ENCODE measurements around the gene MGLL. TPM values are rescaled to one million over a fixed set of nuclear protein-coding genes. Genes with fewer than 3 reads are reported as not detected.

Gene MGLL
- total RNA-seq, 3 donors from 2014 or later, result 2.2 to 8.0 (median 2.6) TPM

DNA sequence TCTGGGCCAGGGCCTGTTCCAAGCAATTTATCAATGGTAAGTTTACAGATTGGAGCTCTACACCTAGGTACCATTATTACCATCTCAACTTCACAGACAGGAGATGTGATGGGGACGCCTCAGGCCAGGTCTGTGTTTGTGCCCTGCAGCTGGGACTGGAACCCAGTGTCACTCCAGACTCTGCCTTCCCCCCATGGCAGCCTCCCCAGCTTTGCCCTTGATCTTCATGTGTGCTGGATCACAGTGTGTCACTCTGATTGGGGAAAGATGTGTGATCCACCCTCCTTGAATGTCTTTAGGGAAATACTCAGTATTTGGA is 59.6 kb downstream of the MGLL start:
- Mint-ChIP-seq H3K4me1 (ENCODE audit: low read depth) (peaks cover 2% of the 10 kb centered on the region), H3K9me3 (peaks cover 1% of the 10 kb centered on the region), H3K4me3 (no peak overlapping the region), H3K27me3 (ENCODE audit: low read depth) (peaks cover 7% of the 10 kb centered on the region), H3K36me3 (ENCODE audit: insufficient read depth) (no peaks in the 10 kb centered on the region)
- ATAC-seq (no peak), DNase-seq (no peak)

DNA sequence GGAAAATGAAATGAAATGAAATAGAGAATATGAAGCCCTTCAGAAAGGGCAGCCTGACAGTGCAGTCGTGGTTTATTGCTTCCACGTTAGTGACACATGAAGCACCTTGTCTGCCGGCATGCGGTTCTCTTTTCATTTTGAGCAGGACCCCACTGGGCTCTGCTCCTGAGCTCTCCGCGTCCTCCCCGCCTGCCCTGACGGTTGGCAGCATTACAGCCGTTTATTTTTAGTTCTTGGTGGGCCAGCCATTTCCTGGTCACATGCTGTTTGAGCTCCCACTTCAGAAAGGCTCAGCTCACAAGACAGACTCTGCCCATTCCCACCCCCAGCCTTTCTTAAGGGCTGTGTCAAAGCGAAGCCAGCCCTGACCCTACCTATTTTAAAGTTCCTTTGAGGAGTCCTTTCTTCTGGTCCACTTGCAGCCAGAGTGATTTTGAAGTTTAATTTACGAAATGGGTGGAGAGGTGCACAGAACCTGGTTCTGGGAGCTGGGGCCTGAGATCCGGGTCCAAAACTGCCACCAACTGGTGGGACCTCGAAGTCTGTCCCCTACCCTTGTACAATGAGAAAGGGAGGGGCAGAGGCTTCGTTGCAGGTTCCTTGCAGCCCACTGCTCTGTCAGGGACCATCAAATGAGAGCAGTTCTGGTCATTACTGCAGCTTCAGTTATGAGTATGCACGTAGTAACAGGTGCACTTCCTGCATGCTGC is 60.1 kb downstream of the MGLL start:
- ATAC-seq (no peak), DNase-seq (no peak)
- H3K9me3 Mint-ChIP-seq, result no peaks in the 10 kb centered on the region
- peaks cover 2% of the 10 kb centered on the region for H3K4me1 Mint-ChIP-seq (ENCODE audit: low read depth)
- no peak overlapping the region for H3K4me3 Mint-ChIP-seq
- H3K27me3 Mint-ChIP-seq (ENCODE audit: low read depth), result peaks cover 7% of the 10 kb centered on the region
- H3K36me3 Mint-ChIP-seq (ENCODE audit: insufficient read depth), result no peaks in the 10 kb centered on the region

DNA sequence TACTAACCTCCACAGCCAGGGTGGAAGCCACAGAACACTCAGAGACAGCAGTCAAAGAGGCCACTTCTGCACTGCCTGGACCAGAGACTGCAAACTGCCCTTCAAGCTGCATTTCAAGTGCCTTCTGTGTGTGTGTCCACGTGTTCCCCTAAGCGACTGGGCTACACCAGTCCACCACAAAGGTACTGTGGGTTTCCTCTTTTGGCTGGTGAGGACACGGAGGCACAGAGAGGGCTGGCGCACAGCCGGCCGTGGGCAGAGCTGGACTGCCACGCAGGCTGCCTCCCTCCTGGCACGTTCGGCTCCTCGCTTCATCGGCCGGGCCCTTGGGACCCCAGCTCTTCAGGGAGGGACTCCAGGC is 60.9 kb downstream of the MGLL start:
- no peaks in the 10 kb centered on the region for H3K36me3 Mint-ChIP-seq (ENCODE audit: insufficient read depth)
- peaks cover 3% of the 10 kb centered on the region for H3K27me3 Mint-ChIP-seq (ENCODE audit: low read depth)
- H3K9me3 Mint-ChIP-seq, result no peaks in the 10 kb centered on the region
- H3K4me3 Mint-ChIP-seq, result no peak overlapping the region
- no peak for DNase-seq
- H3K4me1 Mint-ChIP-seq (ENCODE audit: low read depth), result peaks cover 2% of the 10 kb centered on the region
- ATAC-seq, result no peak

DNA sequence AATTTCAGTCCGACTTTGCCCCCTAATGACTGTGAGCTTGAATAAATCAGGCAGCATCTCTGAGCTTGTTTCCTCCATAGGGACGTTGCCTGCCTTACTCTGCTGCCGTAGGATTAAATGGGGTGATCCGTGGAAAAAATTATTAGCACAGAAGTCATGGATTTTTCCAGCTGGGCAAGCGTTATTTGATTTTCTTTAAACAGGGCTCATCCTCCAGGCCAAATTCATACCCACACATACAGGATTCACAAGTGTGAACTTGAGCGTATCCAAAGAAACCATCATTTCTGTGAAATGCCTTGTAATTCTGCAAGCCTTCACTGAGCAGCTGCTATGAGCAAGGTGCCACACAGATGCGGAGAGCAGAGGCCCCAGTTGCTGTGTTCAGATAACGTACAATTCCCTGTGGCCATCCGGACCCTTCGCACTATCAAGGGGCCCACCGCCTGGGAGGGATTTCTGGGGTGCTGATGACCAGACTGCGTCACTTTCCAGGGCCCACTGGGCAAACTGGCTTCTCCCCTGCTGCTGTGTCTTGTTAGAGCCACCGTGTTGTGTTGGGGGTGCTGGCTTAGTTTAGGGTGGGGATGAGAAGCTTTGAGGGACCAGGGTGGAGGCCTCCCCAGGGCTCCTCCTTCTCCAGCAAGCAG is 61.4 kb downstream of the MGLL start:
- no peak for DNase-seq
- H3K9me3 Mint-ChIP-seq, result no peaks in the 10 kb centered on the region
- no peak for ATAC-seq
- peaks cover 2% of the 10 kb centered on the region for H3K27me3 Mint-ChIP-seq (ENCODE audit: low read depth)
- H3K4me3 Mint-ChIP-seq, result no peak overlapping the region
- H3K36me3 Mint-ChIP-seq (ENCODE audit: insufficient read depth), result no peaks in the 10 kb centered on the region
- peaks cover 2% of the 10 kb centered on the region for H3K4me1 Mint-ChIP-seq (ENCODE audit: low read depth)

DNA sequence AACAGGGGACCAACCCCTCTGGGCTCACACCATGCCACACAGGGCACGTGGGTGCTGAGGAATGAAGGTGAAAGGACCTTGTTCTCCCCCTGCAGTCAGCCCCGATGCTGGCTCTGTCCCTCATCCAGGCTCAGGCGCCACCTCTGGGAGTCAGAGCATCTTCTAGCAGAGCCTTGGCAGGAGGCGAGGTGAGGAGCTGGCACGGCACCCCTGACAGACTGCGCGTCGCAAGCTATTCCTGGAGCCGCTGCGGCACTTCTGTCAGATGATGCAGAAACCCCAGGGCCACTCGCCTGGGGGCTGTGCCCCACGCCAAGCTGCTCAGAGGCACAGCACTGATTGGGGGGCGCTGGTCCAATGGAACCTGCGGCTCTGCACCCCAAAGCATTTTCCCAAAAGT is 62.0 kb downstream of the MGLL start:
- DNase-seq, result no peak
- H3K4me3 Mint-ChIP-seq, result no peak overlapping the region
- peaks cover 6% of the 10 kb centered on the region for H3K4me1 Mint-ChIP-seq (ENCODE audit: low read depth)
- H3K27me3 Mint-ChIP-seq (ENCODE audit: low read depth), result peaks cover 2% of the 10 kb centered on the region
- ATAC-seq, result no peak
- no peaks in the 10 kb centered on the region for H3K9me3 Mint-ChIP-seq
- H3K36me3 Mint-ChIP-seq (ENCODE audit: insufficient read depth), result no peaks in the 10 kb centered on the region

DNA sequence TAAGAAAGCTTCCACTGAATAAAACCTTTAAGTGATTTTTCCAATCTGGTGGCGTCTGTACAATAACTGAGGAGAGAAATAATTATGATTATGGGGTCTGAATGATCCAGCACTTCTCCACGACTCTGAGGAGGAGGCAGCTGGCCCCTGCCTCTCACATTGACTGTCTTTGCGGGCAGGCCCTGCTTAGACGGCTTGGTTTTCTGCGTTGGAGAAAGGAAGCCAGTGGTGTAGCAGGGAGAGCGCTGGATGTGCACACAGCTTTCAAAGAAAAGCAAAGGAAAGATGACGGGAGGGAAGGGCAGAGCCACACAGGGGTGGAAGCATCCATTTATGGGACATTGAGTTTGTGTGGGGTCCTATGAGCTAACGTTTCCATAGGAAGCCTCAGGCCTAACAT is 62.5 kb downstream of the MGLL start:
- no peak for ATAC-seq

DNA sequence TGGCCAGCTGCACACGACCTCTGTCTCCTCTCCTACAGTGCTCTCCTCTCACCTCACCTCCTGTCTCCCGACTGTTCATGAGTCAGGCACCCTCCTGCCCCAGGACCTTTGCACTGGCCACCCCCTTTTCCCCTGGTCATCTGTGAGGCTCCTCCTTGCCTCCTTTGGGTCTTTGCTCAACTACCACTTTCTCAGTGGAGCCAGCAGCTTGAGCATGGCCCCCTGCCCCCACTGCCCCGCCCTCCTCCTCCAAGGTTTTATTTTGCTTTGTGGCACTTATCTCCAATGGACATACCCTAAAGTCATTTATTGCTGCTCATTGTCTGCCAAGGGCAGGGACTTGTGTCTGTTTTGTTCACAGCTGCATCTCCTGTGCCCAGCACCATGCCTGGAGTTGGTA is 64.3 kb downstream of the MGLL start:
- no peak for ATAC-seq
- Mint-ChIP-seq H3K4me1 (ENCODE audit: low read depth) (peaks cover 19% of the 10 kb centered on the region), H3K27me3 (ENCODE audit: low read depth) (no peaks in the 10 kb centered on the region), H3K9me3 (no peaks in the 10 kb centered on the region), H3K36me3 (ENCODE audit: insufficient read depth) (no peaks in the 10 kb centered on the region), H3K4me3 (no peak overlapping the region)
- DNase-seq, result no peak

More for the DNA sequence above, 62.5 kb downstream of the MGLL start:
- Mint-ChIP-seq H3K4me3 (no peak overlapping the region), H3K9me3 (no peaks in the 10 kb centered on the region), H3K4me1 (ENCODE audit: low read depth) (peaks cover 12% of the 10 kb centered on the region), H3K27me3 (ENCODE audit: low read depth) (peaks cover 2% of the 10 kb centered on the region), H3K36me3 (ENCODE audit: insufficient read depth) (no peaks in the 10 kb centered on the region)
- no peak for DNase-seq

DNA sequence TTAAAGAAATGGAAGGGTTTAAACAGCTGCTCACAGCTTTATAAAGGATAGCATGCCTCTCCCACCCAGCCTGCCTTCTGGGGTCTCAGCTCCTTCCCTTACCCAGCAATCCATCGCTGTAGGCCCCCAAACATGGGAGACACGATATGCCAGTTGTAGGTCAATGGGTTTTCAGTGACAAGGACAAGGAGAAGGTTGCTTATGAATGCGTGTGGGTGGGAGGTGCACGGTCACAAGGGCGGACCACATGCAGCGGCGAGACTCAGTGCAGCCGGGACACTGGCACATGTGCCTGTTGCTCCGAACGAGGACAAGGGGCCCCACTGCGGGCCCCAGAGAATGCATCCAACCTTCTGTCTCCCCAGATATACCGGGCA is 67.0 kb downstream of the MGLL start:
- ATAC-seq, result no peak

DNA sequence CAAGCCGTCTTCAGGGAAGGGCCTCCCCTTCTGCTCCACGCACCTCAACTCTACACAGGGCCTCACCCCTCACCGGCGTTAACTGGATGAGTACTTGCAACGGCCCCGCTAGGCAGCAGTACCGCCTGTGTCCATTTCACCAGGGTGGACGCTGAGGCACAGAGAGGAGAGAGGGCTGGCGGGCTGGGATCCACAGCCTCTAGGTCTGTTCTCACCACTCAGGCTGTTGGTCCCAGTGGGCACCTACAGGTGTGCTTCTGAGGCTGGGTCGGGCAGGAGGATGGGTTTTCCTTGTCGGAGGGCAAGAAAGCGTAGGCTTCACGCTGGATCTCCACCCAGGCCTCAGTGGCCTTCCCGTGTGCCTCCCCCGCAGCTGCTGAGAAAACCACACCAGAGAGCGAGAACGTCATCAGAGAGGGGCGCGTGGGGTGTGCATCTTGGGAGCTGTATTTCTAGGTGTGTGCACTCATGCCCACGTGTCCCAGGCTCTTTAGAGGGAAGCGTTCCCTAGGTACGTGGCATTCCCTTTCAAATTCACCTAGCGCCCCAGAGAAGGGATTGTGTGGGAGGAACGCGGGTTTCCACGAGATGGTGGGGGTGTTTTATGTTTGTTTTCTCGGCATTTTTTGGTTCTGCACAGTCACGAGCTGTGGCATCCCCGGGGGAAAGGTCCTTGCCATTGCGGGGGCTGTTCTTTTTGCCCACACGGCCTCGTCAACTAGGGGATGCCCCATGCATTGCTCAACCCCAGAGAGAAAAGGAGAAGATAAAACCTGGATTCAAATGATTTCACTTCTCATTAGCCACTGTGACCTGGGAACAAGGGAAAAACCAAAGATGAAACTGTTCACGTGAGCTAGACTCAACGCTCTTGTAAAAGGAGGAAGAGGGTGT is 67.7 kb downstream of the MGLL start:
- H3K4me1 Mint-ChIP-seq (ENCODE audit: low read depth), result peaks cover 24% of the 10 kb centered on the region
- H3K27me3 Mint-ChIP-seq (ENCODE audit: low read depth), result peaks cover 14% of the 10 kb centered on the region
- H3K36me3 Mint-ChIP-seq (ENCODE audit: insufficient read depth), result no peaks in the 10 kb centered on the region
- no peak overlapping the region for H3K4me3 Mint-ChIP-seq
- DNase-seq, result peak; percentile 15
- ATAC-seq, result peak; percentile 51 to 65
- H3K9me3 Mint-ChIP-seq, result no peaks in the 10 kb centered on the region

More for the DNA sequence above, 67.0 kb downstream of the MGLL start:
- no peak for DNase-seq
- Mint-ChIP-seq H3K9me3 (no peaks in the 10 kb centered on the region), H3K4me3 (no peak overlapping the region), H3K36me3 (ENCODE audit: insufficient read depth) (no peaks in the 10 kb centered on the region), H3K27me3 (ENCODE audit: low read depth) (peaks cover 8% of the 10 kb centered on the region), H3K4me1 (ENCODE audit: low read depth) (peaks cover 21% of the 10 kb centered on the region)

DNA sequence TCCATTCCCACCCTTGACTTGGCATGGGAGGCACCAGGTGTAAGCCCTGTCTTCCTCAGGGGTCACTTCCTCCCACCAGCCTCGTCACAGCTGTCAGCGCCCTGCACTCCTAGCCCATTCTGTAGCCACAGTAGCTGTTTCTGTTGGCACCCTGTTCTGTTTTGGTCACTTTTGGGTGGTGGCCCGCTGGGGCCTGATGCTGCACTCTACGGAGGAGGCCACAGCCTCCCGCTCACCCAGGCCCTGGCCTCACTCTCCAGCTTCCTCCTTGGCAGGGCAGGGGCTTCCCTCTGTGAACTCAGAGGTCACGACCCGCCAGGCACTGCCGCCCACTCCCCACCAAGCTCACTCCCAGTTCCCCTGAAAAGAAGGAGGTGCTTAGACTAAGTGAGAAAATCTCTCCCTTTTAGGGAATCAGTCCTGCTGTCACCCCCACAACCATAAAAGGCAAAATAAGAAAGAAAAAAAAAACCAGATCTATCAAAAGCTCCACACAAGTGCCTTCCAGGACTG is 68.4 kb downstream of the MGLL start:
- peaks cover 24% of the 10 kb centered on the region for H3K4me1 Mint-ChIP-seq (ENCODE audit: low read depth)
- H3K36me3 Mint-ChIP-seq (ENCODE audit: insufficient read depth), result no peaks in the 10 kb centered on the region
- DNase-seq, result no peak
- H3K27me3 Mint-ChIP-seq (ENCODE audit: low read depth), result peaks cover 17% of the 10 kb centered on the region
- H3K4me3 Mint-ChIP-seq, result no peak overlapping the region
- H3K9me3 Mint-ChIP-seq, result no peaks in the 10 kb centered on the region
- ATAC-seq, result no peak

DNA sequence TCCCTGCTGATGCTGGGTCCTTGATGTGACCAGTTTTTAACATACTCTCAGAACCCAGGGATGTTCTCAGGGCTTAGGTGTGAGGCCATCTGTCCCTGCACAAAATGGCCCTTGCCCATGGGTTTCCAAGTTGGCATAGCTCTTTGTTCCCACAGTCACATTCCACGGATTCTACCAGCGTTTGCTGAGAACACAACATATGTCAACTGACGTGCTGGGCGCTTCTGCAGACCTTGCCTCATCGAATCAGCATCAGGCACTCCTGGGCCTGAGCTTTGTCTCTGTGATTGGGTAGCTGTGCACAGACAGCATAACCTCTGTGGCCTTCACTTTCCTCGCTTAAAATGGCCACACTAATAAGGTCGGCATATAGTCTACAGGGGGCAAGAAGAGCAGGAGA is 69.0 kb downstream of the MGLL start:
- Mint-ChIP-seq H3K4me1 (ENCODE audit: low read depth) (peaks cover 24% of the 10 kb centered on the region), H3K27me3 (ENCODE audit: low read depth) (peaks cover 17% of the 10 kb centered on the region), H3K4me3 (no peak overlapping the region), H3K36me3 (ENCODE audit: insufficient read depth) (no peaks in the 10 kb centered on the region), H3K9me3 (no peaks in the 10 kb centered on the region)
- no peak for ATAC-seq
- no peak for DNase-seq

DNA sequence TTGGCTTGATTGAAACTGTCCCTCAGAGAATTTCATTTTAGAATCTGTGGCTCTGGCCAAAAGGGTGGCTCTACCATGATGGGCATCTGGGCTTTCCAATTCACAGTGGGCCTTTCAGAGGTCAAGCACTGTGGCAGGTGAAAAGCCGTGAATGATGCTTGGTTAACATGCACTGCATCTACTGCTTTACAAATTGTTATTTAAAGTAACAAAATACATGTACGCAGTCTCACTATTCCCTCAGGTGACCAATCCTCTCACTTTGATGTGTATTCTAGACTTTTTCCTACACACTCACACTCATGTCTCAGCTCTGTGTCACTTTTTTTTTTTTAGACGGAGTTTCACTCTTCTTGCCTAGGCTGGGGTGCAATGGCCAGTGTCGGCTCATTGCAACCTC is 70.5 kb downstream of the MGLL start:
- Mint-ChIP-seq H3K27me3 (ENCODE audit: low read depth) (peaks cover 17% of the 10 kb centered on the region), H3K36me3 (ENCODE audit: insufficient read depth) (no peaks in the 10 kb centered on the region), H3K4me1 (ENCODE audit: low read depth) (peaks cover 24% of the 10 kb centered on the region), H3K9me3 (no peaks in the 10 kb centered on the region), H3K4me3 (no peak overlapping the region)
- DNase-seq (no peak), ATAC-seq (no peak)

DNA sequence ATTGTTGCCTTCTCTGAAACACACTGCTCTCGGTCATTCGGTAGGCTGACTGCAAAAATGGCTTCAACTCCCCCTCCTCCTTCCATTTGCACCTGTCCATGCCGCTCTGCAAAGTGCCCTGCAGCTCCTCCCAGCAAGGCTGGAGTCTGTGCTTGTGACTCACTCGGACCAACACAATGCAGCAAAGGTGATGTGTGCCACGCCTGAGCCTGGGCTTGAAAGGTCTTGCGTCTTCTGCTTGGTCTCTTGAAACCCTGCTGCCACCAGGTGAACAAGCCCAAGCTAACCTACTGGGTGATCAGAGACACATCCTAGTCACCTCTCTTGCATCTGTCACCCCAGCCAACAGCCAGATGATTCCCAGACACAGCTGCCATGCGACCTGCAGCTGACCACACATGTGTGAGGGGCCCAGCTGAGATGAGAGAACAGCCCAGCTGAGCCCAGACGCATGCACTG is 71.1 kb downstream of the MGLL start:
- Mint-ChIP-seq H3K27me3 (ENCODE audit: low read depth) (peaks cover 17% of the 10 kb centered on the region), H3K4me3 (no peak overlapping the region), H3K4me1 (ENCODE audit: low read depth) (peaks cover 24% of the 10 kb centered on the region), H3K36me3 (ENCODE audit: insufficient read depth) (no peaks in the 10 kb centered on the region), H3K9me3 (no peaks in the 10 kb centered on the region)
- no peak for ATAC-seq
- no peak for DNase-seq

DNA sequence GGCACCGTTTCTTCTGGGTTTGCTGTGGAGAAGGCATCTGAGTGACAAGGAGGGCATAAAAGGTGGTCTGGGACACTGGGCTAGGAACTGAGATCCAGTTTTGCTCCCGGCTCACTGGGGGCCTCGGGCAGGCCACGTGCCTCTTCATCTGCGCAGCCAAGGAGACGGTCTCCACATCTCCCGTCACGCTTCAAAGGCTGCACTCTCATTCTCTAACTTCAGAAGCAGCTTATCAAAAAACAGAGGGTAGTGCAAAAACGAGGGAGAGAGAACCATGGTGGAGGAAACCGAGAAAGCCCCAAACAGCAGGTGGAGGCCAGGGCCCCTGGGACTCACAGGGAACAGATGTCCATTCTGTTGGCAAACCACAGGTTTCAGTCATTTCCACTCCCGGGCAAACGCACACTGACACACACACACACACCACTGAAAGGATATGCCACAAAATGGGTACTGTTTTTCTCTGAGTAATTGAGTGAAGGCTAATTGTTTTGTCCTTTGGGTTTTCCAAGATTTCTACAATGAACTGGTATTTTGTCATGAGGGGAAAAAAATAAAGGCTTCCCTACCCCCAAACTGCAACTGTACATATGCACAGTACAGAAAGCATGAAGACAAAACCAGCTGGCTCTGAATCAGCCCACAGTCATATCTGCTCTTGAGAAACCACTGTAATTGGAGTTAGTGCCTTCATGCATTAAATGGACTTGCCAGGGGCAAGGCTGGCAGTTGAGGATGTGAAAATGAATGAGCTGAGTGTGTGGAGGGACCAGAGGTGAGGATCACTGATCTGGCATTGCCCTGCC is 71.9 kb downstream of the MGLL start:
- DNase-seq (no peak), ATAC-seq (peak; percentile 46 to 67)
- Mint-ChIP-seq H3K4me3 (no peak overlapping the region), H3K9me3 (no peaks in the 10 kb centered on the region), H3K4me1 (ENCODE audit: low read depth) (peaks cover 20% of the 10 kb centered on the region), H3K27me3 (ENCODE audit: low read depth) (peaks cover 17% of the 10 kb centered on the region), H3K36me3 (ENCODE audit: insufficient read depth) (no peaks in the 10 kb centered on the region)
